GM18502 (cell line): ENCODE measurements around the gene NEK1.

Experiments used
- ATAC-seq: cut with Tn5 transposase; IDR thresholded peaks from one replicate; pipeline ENCODE4 v1.9.1; 2021; ENCODE audit warnings: mild to moderate bottlenecking; ENCODE audit not compliant: unreplicated experiment, poor library complexity

NEK1 gene

GRCh38 chr4:169383724-169384123, 228.7 kb downstream of the NEK1 start:
- ATAC-seq = no peak

- no peak for ATAC-seq
Measured at GRCh38 chr4:169379688-169380087, 232.7 kb downstream of the NEK1 start.

- no peak for ATAC-seq
Measured at GRCh38 chr4:169377367-169377766, 235.0 kb downstream of the NEK1 start.

- ATAC-seq = no peak
Measured at GRCh38 chr4:169376421-169376820, 236.0 kb downstream of the NEK1 start.

- no peak for ATAC-seq
Measured at GRCh38 chr4:169372791-169373190, 239.6 kb downstream of the NEK1 start.

GRCh38 chr4:169369634-169370033, 242.7 kb downstream of the NEK1 start:
- ATAC-seq = no peak

GRCh38 chr4:169367826-169368225, 244.6 kb downstream of the NEK1 start:
- no peak for ATAC-seq

- no peak for ATAC-seq
Measured at GRCh38 chr4:169366821-169367220, 245.6 kb downstream of the NEK1 start.

GRCh38 chr4:169362607-169363006, 249.8 kb downstream of the NEK1 start:
- ATAC-seq = no peak

GRCh38 chr4:169361756-169362155, 250.6 kb downstream of the NEK1 start:
- no peak for ATAC-seq

GRCh38 chr4:169359961-169360360, 252.4 kb downstream of the NEK1 start:
- no peak for ATAC-seq

GRCh38 chr4:169352360-169352759, 260.0 kb downstream of the NEK1 start:
- ATAC-seq = no peak

GRCh38 chr4:169351872-169352271, 260.5 kb downstream of the NEK1 start:
- ATAC-seq = no peak

- no peak for ATAC-seq
Measured at GRCh38 chr4:169348541-169348940, 263.8 kb downstream of the NEK1 start.

GRCh38 chr4:169346840-169347239, 265.5 kb downstream of the NEK1 start:
- no peak for ATAC-seq

GRCh38 chr4:169345316-169345721, 267.1 kb downstream of the NEK1 start:
- no peak for ATAC-seq
